ENCODE data around the gene HCN3. TPM values are rescaled to one million over a fixed set of nuclear protein-coding genes. Genes with fewer than 3 reads are reported as not detected.

Gene HCN3
- total and polyA plus RNA-seq, 2 of the 13 experiments (the other 11 are each of a cell fraction or from before 2014, with no cell fraction given), result 2.4 to 10.2 TPM

- TF ChIP-seq KAT8 (CRISPR knock-in tag; IDR thresholded peaks at IDR 0.05) (peak; percentile 100), HNF4A (CRISPR knock-in tag; IDR thresholded peaks at IDR 0.05) (no peak), ZFP62 (CRISPR knock-in tag; IDR thresholded peaks at IDR 0.05) (no peak), NFYC (CRISPR knock-in tag; IDR thresholded peaks at IDR 0.05) (peak; percentile 28; the same call in 1 of the 2 replicates), KLF16 (CRISPR knock-in tag; IDR thresholded peaks at IDR 0.05) (peak in 1 of 2 experiments; percentile 73; a peak in 1 of 4 replicates), GABPA (IDR thresholded peaks at IDR 0.05; ENCODE audit: low read depth, low read length) (no peak), GABPA (CRISPR knock-in tag; IDR thresholded peaks at IDR 0.05; ENCODE audit: low read depth) (peak; percentile 86), REXO4 (CRISPR knock-in tag; IDR thresholded peaks at IDR 0.05; ENCODE audit: borderline replicate concordance) (no peak), ZBED4 (CRISPR knock-in tag; IDR thresholded peaks at IDR 0.05; ENCODE audit: borderline replicate concordance) (no peak), KDM3A (CRISPR knock-in tag; IDR thresholded peaks at IDR 0.05; ENCODE audit: low read depth) (no peak), ATF2 (CRISPR knock-in tag; IDR thresholded peaks at IDR 0.05) (0 out of 2 replicates have a peak, but pooled peaks have one; percentile 37), ZSCAN20 (CRISPR knock-in tag; IDR thresholded peaks at IDR 0.05; ENCODE audit: borderline replicate concordance) (no peak), SMARCE1 (IDR thresholded peaks at IDR 0.05; ENCODE audit: borderline replicate concordance) (no peak), ZFP36L2 (CRISPR knock-in tag; IDR thresholded peaks at IDR 0.05) (no peak), RAD21 (CRISPR knock-in tag; IDR thresholded peaks at IDR 0.05) (no peak), ZNF589 (CRISPR knock-in tag; conservative IDR thresholded peaks at IDR 0.05) (no peak)
- TF ChIP-seq, protein P1, sequence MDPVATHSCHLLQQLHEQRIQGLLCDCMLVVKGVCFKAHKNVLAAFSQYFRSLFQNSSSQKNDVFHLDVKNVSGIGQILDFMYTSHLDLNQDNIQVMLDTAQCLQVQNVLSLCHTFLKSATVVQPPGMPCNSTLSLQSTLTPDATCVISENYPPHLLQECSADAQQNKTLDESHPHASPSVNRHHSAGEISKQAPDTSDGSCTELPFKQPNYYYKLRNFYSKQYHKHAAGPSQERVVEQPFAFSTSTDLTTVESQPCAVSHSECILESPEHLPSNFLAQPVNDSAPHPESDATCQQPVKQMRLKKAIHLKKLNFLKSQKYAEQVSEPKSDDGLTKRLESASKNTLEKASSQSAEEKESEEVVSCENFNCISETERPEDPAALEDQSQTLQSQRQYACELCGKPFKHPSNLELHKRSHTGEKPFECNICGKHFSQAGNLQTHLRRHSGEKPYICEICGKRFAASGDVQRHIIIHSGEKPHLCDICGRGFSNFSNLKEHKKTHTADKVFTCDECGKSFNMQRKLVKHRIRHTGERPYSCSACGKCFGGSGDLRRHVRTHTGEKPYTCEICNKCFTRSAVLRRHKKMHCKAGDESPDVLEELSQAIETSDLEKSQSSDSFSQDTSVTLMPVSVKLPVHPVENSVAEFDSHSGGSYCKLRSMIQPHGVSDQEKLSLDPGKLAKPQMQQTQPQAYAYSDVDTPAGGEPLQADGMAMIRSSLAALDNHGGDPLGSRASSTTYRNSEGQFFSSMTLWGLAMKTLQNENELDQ (CRISPR knock-in tag; IDR thresholded peaks at IDR 0.05; ENCODE audit: borderline replicate concordance), result no peak
- TF ChIP-seq, protein P2, sequence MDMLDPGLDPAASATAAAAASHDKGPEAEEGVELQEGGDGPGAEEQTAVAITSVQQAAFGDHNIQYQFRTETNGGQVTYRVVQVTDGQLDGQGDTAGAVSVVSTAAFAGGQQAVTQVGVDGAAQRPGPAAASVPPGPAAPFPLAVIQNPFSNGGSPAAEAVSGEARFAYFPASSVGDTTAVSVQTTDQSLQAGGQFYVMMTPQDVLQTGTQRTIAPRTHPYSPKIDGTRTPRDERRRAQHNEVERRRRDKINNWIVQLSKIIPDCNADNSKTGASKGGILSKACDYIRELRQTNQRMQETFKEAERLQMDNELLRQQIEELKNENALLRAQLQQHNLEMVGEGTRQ (IDR thresholded peaks at IDR 0.05; ENCODE audit: low read depth, low read length), result peak; percentile 99
- TF ChIP-seq, protein P2 (CRISPR knock-in tag; IDR thresholded peaks at IDR 0.05; ENCODE audit: borderline replicate concordance), result peak; percentile 99; the same call in 1 of the 2 replicates
- TF ChIP-seq, protein P3, sequence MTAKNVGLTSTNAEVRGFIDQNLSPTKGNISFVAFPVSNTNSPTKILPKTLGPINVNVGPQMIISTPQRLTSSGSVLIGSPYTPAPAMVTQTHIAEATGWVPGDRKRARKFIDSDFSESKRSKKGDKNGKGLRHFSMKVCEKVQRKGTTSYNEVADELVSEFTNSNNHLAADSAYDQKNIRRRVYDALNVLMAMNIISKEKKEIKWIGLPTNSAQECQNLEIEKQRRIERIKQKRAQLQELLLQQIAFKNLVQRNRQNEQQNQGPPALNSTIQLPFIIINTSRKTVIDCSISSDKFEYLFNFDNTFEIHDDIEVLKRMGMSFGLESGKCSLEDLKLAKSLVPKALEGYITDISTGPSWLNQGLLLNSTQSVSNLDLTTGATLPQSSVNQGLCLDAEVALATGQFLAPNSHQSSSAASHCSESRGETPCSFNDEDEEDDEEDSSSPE (CRISPR knock-in tag; IDR thresholded peaks at IDR 0.05), result 0 out of 2 replicates have a peak, but pooled peaks have one; percentile 20
These were observed 36.1 kb upstream of the HCN3 start (continued) for GRCh38 chr1:155241069-155241679.
